HL-60 (cell line): ENCODE data around the gene NDUFA13.

Experiments
- CTCF ChIP-seq: IDR thresholded peaks from one replicate; pipeline ENCODE4 v1.5.1; 2011; ENCODE audit warnings: low read length, control low read depth, inconsistent platforms; ENCODE audit not compliant: insufficient read depth
- POLR2AphosphoS5 ChIP-seq: IDR thresholded peaks from 2 replicates; pipeline ENCODE4 v1.6.1; 2012; ENCODE audit warnings: low read depth
- REST ChIP-seq: IDR thresholded peaks from 2 replicates; pipeline ENCODE4 v1.6.1; 2012; ENCODE audit warnings: low read depth; ENCODE audit not compliant: insufficient replicate concordance

GRCh38 chr19:19568802-19569756 is 53.1 kb downstream of the NDUFA13 start:
- TF ChIP-seq REST: no peak
- no peak for TF ChIP-seq POLR2AphosphoS5
- TF ChIP-seq CTCF: no peak
